Femur (tissue), 1 donor: Measurements from ENCODE around the gene NELFB.

Experiments used
- DNase-seq: peaks from one replicate; pipeline ENCODE4 v3.0.0-alpha.2; 2017

The NELFB gene

DNA sequence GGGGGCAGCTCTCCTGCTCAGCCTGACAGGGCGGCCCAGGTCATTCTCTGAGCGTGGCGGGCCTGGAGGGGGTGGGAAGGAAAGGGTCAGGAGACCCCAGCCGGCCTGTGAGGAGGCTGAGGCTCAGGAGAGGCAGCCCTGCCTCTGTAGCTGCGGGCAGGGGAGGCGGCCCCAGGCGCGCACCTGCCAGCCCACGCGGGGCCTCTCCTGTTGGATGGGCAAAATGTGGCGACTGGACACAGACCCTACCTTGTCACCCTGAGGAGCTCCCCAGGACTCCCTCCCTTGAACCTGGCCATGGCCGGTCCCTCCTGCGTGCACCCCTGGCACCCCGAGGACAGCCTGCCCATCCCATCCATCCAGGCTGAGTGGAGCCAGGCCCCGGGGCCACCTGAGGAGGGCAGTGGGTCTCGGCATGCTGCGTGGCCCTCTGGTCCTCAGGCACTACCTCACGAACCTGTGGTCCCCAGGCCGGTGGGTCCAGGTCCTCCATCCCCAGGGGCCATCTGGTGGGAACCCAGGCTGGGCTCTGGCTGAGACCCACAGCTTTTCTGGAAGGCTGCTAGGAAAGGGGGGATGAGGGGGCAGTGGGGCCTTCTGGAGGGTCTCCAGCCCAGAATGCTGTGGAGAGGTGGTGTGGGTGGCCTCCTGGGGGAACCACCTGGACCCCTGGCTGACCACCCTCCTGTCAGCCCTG, 62.0 kb downstream of the NELFB start:
- DNase-seq, result peak; percentile 22

DNA sequence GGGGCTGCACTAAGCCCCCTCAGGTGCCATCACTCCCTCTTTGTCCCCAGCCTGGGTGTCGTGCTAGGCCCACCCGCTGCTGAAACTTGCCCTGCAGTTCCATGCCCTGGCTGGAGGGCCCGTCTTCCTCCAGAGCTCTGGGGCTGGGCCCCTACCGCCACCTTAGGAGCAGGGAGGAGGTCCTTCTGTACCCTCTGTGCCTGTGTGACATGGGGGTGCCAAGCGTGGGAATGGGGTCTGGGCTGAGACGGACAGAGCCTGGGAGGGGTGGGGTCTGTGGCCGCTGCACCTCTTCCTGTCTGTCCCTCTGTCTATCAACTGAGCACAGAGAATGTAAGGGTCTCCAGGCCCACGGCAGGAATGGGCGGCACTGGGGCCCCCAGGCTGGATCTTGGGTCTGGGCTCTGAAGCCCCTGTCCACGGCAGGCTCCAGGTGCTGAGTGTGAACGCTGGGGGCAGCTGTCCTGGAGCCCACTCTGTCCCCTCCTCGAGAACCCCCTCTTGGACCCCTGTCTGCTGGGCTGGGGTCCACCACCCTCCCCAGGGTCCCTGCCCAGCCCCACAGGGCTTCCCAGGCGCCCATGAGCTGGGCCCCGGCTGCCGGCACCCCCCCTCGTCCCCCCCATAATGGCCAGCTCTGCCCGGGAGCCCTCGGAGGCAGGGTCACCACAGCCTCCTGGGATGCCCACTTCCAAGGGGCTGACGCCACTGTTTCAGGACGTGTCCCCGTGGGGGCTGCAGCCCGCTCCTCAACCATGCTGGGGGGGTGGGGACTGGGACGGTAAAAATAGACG, 62.8 kb downstream of the NELFB start:
- DNase-seq, result no peak

DNA sequence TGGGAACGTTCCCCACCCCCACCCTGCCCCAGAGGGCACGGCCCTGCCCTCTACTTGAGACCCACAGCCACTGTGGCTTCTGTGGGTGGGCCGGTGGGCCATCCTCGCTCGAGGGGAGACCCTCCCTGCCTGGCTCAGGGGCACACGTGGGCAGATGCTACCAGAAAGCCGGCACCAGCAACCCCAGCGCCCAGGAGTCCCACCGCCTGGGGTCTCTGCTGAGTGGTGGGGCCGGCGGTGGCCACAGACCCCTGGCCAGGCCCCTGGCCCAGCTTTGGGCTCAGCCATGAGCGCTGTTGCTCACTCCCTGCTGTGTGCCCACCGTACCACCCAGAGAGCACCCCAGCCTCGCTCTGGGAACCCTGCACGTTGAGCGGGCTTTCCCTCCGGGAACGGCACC, 63.5 kb downstream of the NELFB start:
- no peak for DNase-seq

DNA sequence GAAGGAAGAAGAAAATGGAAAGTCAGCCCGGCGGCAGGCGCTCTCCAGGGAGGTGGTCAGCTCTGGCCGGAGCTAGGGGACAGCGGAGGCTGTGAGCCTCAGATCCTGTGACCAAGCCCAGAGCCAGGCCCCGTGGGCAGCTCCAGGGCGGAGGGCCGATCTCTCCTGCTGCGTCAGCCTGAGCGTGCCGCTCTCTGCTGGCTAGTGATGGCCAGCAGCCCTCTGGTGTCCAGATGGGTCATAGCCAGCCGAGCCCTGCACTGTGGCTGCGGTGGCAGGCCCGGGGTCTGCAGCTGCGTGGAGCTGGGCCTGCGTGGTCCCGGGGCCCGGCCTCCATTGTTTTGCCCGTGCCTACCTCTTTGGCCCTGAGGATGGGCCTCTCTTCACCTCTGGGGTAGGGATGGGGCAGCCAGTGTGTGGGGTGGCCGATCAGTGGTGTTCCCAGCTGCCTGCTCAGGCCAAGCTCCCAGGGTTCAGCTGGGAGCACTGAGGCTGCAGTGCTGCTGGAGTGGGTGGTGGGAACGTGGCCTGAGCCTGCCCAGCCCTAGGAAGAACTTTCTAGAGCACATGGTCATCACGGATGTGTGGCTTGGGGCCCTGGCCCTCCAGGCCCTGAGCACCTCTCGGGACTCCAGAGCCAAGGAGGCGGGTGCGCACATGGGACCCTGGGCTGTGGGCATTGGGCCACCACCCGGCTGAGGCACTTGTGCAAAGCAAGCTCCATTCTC, 64.0 kb downstream of the NELFB start:
- peak; percentile 63 for DNase-seq

DNA sequence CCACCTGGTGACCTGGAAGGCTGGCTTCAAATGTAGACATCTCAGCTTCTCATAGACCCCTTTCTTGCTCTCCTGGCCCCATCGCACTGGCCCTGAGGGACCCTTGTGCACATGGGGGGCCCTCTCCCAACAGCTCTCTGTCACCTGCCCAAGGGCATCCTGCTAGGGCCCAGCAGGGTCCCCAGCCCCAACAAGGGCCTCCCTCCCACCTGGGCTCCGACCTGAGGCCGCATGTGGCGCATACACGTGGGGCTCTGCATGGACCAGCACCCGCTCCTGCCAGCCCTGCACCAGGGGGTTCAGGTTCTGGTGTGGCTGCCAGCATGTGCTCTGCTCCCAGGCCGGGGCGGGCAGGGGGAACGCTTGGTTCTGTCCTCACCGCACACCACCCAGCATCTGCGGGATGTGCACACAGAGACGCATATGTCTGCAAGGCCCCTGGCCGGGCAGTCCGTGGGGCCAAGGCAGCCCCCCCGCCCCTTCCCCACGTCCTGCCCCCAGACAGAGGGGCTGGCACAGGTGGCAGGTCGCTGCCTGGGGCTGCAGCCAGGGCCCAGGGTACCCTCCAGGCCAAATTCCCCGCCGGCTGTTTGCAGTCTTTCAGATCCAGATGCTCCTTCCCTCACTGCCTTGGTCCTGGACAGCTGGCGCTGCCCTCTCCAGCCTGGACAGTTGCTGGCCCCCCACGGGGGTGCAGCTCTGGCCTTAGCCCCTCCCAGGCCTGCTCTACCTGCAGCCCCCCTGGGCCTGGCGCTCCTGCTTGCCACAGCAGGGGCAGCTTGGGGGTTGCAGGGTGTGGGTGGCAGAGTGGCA, 64.8 kb downstream of the NELFB start:
- DNase-seq, result peak; percentile 22

DNA sequence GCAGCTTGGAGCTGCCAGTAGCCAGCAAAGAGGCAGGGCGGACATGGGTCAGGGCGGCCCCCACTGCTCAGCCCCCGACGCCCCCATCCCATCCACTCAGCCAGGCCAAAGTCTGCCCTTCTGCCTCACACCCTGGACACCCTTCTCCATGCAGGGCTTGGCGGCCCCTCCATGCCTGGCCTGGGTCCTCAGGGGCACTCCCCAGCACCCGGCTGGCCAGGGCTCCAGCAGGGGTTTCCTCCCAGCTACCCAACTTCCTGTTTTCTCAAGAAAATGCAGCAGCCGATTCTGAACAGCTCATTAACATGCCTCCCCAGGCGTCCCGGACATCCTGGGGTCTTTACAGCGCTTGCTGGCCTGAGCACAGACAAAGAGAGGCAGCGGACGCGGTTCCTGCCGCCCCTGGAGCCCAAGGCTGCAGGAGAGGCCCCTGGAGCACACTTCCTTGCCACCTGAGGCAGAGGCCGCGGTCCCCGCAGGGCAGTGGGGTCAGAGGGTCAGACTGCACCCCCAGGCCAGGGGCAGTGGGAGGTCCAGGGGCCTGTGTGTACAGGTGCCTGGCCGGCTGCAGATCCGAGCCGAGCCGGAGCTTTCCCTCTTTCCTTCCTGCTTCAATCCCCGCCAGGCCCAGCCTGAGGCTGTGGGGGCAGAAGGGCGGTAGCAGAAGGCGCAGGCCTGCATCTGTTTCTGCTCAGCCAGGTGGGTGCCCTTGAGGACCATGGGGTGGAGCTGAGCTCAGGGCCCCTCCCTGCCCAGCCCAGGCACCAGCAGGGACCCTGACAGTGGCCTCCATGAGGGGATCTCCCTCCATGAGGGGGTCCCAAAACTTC, 65.6 kb downstream of the NELFB start:
- peak; percentile 61 for DNase-seq

DNA sequence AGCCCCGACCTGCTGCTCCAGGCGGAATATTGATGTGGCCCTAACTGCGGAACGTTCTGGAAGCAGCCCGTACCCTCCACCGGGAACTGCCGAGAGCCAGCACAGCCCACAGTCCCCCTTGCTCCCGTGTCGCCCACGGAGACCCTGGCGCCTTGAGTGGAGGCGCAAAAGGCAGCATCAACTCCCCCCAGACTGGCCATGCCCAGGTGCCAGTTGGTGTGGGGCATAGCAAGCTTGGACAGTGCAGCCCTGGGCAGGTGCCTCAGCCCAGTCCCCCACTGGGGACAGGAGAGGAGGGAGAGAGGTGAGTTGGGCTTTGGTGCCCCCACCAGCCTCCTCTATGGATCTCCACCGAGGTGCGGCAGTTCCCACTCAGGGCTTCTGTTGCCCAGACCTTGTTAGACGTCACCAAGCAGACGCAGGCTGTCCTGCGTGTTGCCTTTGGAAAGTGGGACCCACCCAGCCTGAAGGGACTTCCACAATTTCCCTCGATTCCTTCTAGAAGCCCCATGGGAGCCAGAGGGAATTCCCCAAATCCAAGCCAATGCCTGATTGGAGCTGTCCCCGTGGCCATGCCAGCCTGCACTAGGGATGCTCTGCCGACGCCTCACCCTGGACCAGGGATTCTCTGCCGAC, 66.7 kb downstream of the NELFB start:
- no peak for DNase-seq
